NOMO-1 treated with dmso at 0.1 percent for 144 hours (cell line): ENCODE results near the gene CTIF.
"Not testable (repeated sequence)": the region's sequence is repeated elsewhere in the genome, so short reads cannot be mapped to it uniquely, and the experiment has no call there.

Experiments used
- DNase-seq: peaks from one replicate; lab custom pipeline; 2025; ENCODE audit not compliant: unreplicated experiment; lab: John Stamatoyannopoulos, UW

The CTIF gene

DNA sequence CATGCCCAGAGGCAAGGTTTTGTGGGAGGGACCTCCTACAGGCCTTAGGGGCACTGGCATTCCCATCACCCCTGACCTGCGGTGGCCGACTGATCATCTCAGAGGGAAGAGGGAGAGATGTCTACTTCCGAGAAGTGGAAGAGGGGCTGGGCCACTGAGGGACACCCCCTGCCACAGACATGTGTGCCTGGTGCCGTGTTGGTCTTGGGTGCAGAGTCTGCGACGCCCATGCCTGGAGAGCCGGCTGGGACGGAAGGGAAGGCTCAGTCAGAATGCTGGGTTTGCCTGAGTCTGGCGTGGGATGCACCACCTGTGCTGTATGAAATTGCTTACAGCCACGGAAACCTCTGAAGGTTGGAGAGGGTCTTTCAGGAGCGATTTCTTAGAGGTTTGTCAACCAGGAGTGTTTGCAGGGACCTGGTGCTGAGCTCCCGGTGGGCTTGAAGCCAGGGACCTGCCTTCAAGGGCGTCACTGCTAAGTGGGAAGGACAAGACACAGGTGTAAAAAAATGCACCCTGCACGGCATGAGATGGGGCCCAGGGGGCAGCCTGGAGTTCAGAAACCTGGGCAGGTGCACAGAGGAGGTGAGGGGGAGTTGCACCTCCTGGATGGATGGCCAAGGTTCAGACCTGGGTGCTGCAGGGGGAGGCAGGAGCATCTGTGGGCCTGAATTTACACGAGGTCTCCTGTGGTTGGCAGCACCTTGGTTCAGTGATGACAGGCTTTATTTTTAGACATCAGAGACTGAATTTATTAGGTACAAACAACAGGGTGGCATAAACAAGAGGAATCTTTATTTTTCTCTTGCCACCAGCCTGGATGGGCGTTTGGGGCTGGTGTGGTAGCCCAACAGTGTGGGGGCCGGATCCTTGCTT is 100.3 kb downstream of the CTIF start:
- DNase-seq = no peak

GRCh38 chr18:48639772-48640432 is 101.1 kb downstream of the CTIF start:
- no peak for DNase-seq

- no peak for DNase-seq
Measured at GRCh38 chr18:48640566-48641270, 101.9 kb downstream of the CTIF start.

DNA sequence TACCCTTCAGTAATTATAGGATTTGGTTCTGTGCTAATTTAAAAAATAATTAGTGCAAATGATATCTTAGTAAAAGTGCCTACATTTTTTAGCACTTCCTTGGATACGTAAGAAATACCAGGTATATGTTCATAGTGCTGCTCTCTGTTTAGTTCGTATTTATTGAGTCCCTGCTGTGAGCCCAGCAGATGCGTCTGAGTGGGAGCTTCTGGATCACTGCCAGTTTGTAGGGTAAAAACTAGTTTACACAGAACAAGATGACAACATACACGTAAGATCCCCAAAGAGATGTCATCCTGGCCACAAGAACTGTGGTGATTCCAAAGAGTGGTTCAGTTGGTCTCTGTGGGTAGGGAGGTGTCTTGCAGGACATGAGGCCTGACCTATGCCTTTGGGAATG is 103.2 kb downstream of the CTIF start:
- DNase-seq = no peak

DNA sequence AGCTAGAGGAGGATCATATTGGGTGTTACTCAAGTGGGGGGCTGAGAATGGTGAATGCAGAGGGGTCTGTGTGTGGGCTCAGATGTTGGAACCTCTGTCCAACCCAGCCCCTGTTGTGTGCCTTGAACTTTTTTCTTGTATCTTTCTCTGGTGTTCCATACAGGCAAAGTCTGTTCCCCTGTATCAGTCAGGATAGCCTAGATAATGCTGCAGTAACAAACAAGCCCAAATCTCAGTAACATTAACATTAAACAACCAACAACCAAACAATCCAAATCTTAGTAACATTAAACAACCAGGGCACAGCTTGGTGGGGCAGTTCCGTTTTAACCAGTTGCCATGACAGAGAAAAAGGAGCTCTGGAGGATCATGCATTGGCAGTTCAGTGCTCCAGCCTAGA is 103.7 kb downstream of the CTIF start:
- no peak for DNase-seq

GRCh38 chr18:48643262-48643661 is 104.4 kb downstream of the CTIF start:
- DNase-seq = no peak

- no peak for DNase-seq
Measured at GRCh38 chr18:48644029-48644428, 105.2 kb downstream of the CTIF start.

- no peak for DNase-seq
Measured at GRCh38 chr18:48645427-48646002, 106.7 kb downstream of the CTIF start.

- DNase-seq = no peak
Measured at GRCh38 chr18:48646976-48647375, 108.1 kb downstream of the CTIF start.

DNA sequence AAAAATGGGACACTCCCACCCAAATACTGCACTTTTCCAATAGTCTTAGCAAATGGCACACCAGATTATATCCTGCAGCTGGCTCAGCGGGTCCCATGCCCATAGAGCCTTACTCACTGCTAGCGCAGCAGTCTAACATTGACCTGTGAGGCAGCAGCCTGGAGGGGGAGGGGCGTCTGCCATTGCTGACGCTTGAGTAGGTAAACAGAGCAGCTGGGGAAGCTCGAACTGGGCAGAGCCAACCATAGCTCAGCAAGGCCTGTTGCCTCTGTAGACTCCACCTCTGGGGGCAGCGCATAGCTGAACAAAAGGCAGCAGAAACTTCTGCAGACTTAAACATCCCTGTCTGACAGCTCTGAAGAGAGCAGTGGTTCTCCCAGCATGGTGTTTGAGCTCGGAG is 110.4 kb downstream of the CTIF start:
- DNase-seq = no peak

- not testable (repeated sequence) for DNase-seq
Measured at GRCh38 chr18:48654591-48654990, 115.8 kb downstream of the CTIF start.

- DNase-seq = no peak
Measured at GRCh38 chr18:48655508-48655907, 116.7 kb downstream of the CTIF start.

DNA sequence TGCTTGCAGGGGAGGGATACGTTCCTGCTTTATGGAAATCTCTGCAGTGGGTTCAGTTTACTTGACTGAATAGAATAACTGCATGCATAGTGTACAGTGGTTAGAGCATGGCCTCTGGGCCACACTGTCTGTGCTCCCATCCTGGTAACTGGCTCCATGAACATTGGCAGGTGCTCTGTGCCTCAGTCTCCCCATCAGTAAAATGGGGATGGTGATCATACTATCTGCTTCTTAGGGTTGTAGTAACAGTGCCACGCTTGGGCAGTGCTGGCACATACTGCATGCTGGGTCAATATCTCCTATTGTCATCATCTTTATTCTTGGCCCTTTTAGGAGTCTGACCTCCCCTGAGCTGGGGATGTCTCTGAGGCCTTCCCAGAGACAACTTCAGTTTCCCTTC is 117.3 kb downstream of the CTIF start:
- DNase-seq = no peak

DNA sequence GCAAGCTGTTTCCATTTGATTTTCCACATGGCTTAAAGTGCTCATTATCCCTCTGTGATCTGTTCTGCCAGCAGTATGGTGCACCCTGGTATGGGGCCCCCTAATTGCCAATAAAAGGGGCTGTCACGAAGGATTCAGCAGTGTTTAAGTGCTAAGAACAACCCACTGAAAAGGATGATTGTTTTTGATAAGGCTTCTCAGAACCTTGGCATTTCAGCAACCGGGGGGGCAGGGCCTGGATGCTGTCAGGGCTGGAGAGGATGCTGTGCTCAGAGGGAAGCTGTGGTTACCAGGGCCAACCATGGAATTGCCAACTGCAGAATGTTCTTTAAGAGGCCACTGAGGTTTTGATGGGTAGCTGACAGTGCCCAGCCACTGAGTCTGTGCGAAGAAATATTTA is 117.8 kb downstream of the CTIF start:
- DNase-seq = no peak

DNA sequence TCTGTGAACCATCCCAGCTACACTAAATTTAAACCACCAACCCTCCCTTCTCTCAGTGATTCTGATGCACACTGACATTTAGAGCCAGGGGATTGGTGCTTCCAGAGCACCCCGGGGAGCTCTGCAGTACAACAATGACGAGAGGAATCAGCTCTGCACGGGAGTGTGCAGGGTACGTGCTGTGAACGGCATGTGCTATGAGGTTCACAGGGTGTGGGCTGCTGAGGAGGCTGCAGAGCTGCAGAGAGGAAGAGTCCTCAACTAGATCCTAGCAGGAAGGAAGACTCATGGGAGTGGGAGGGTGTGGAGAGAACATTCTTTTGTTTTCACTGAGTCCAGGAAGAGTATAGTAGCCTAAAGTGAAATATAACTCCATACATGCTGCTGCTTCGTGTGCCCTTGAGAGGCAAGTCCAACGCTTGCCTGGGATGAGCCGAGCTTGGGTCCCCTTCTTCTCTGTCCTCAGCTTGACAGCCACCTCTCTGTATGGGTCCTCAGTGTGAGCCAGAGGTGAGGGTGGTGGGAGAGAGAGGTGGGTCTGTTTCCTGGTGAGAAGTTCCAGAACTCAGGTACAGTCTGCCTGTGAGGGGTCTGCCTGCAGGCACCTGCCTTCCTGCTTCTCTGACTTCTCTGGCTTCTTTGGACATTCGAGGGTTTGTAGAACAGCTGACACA is 118.8 kb downstream of the CTIF start:
- no peak for DNase-seq

- DNase-seq = no peak
Measured at GRCh38 chr18:48658721-48659120, 119.9 kb downstream of the CTIF start.

- DNase-seq = no peak
Measured at GRCh38 chr18:48659188-48660009, 120.6 kb downstream of the CTIF start.

DNA sequence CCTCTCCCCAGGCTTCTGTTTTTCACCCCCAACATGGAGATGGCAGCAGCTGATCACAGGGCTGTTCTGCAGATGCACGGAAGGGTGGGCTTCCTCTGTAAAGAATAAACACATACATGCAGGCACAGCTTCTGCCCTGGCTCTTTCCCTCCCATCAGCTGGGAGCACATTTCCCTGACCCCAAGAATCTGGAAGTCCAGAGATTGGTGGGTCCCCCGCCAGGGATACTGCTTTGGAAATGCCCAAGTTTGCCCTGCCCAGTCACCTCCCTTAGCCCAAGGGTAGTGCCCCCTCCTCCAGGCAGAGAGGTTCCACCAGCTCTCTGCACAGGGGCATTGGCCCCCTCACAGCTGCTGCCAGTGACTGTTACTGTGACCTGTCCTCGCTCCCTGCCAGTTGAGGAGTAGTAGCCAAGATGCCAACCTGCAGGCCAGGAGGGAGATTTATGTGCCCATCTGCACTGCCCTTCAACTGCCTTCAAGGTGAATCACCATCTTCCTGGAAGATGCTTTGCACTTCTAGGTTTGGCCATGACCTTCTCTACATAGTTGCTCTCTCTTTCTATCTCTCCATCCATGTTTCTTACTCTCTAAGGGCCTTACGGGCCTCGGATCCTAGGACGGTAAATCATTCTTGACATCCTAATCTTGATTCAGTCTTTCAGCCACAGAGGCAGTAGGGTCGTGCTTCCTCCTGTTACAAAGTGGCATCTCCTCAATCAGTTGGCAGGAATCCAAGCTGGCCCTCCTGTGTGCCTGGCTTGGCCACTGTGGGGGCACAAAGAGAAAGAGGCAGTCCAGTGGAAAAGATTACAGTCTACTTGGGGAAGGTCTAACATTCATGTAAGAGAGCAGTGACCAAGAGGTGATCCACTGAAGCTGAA is 121.8 kb downstream of the CTIF start:
- no peak for DNase-seq

GRCh38 chr18:48661421-48661820 is 122.6 kb downstream of the CTIF start:
- DNase-seq = no peak
